Glutamatergic neuron (in vitro differentiated cells): Measurements from ENCODE around the gene POLG. TPM values are rescaled to one million over a fixed set of nuclear protein-coding genes. Genes with fewer than 3 reads are reported as not detected.

Experiments used
- DNase-seq: peaks from one replicate; pipeline ENCODE4 v3.0.0; 2022
- H3K27ac Mint-ChIP-seq: one replicate; pipeline ENCODE4 v1.8.0; 2020; ENCODE audit warnings: mild to moderate bottlenecking, mixed read lengths, inconsistent platforms; ENCODE audit not compliant: unreplicated experiment
- H3K27me3 Mint-ChIP-seq: one replicate; pipeline ENCODE4 v1.8.0; 2020; ENCODE audit warnings: mild to moderate bottlenecking, moderate library complexity, mixed read lengths, inconsistent platforms; ENCODE audit not compliant: unreplicated experiment
- H3K36me3 Mint-ChIP-seq: one replicate; pipeline ENCODE4 v1.8.0; 2020; ENCODE audit warnings: mild to moderate bottlenecking, mixed read lengths, inconsistent platforms; ENCODE audit not compliant: unreplicated experiment
- H3K4me1 Mint-ChIP-seq: one replicate; pipeline ENCODE4 v1.8.0; 2020; ENCODE audit warnings: mild to moderate bottlenecking, low read depth, mixed read lengths, inconsistent platforms; ENCODE audit not compliant: unreplicated experiment
- H3K4me3 Mint-ChIP-seq: one replicate; pipeline ENCODE4 v1.8.0; 2020; ENCODE audit warnings: mild to moderate bottlenecking, mixed read lengths, inconsistent platforms; ENCODE audit not compliant: unreplicated experiment
- H3K9me3 Mint-ChIP-seq: one replicate; pipeline ENCODE4 v1.8.0; 2020; ENCODE audit warnings: mild to moderate bottlenecking, moderate library complexity, mixed read lengths, inconsistent platforms; ENCODE audit not compliant: unreplicated experiment
- total RNA-seq: library from RNA; stranded (reverse); fragmentation: NEBNext Ultra II Directional; extraction: Animal tissue kit (Norgen Biotek cat#: 25700); gene quantifications from one replicate; pipeline ENCODE4 v1.2.1, GENCODE V29; 2021; ENCODE audit not compliant: unreplicated experiment
- TF ChIP-seq, protein P1 (sequence below): fragments of 200-600 bp; sonication (generic); IDR thresholded peaks from one replicate; pipeline ENCODE4 v1.5.0; 2021; ENCODE audit not compliant: partially characterized antibody, unreplicated experiment

The POLG gene
- total RNA-seq, 1 donor from 2014 or later = 55.4 TPM

DNA sequence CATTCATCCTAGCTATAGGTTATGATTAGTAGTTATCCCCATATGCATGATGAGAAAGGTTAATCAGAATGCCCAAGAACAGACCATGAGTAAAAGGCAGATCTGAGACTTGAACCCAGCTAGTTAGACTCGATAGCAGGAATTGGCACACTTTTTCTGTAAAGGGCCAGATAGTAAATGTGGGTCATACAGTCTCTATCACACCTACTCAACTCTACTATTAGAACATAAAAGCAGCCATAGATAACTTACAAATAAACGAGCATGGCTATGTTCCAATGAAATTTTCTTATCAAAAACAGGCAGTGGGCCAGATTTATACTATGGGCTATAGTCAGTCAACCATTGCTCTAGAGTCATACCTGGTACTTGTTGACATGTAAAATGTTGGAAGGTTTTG, 24.6 kb downstream of the POLG start:
- Mint-ChIP-seq H3K27me3 (no peaks in the 10 kb centered on the region), H3K27ac (no peak overlapping the region), H3K9me3 (no peaks in the 10 kb centered on the region), H3K4me3 (no peak overlapping the region), H3K36me3 (no peaks in the 10 kb centered on the region), H3K4me1 (no peaks in the 10 kb centered on the region)
- TF ChIP-seq, protein P1, sequence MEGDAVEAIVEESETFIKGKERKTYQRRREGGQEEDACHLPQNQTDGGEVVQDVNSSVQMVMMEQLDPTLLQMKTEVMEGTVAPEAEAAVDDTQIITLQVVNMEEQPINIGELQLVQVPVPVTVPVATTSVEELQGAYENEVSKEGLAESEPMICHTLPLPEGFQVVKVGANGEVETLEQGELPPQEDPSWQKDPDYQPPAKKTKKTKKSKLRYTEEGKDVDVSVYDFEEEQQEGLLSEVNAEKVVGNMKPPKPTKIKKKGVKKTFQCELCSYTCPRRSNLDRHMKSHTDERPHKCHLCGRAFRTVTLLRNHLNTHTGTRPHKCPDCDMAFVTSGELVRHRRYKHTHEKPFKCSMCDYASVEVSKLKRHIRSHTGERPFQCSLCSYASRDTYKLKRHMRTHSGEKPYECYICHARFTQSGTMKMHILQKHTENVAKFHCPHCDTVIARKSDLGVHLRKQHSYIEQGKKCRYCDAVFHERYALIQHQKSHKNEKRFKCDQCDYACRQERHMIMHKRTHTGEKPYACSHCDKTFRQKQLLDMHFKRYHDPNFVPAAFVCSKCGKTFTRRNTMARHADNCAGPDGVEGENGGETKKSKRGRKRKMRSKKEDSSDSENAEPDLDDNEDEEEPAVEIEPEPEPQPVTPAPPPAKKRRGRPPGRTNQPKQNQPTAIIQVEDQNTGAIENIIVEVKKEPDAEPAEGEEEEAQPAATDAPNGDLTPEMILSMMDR = no peak
- DNase-seq = no peak

DNA sequence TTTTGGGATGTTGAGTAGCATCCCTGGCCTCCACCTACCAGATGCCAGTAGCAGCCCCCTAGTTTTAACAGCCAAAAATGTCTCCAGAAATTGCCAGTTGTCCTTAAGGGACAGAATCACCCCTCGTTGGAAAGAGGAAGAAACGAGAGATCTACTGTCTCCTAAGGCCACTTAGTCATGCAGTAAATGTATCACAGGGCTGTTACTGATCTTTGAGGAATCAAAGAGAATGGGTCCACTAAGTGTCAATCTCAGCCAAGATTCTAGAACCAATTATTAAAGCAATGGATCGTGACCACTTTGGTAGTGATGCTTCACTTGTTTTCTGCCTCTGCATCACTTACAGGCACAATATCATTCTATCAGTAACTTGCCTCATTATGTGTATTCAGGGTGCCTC, 26.4 kb downstream of the POLG start:
- H3K4me3 Mint-ChIP-seq = no peak overlapping the region
- no peaks in the 10 kb centered on the region for H3K9me3 Mint-ChIP-seq
- no peak overlapping the region for H3K27ac Mint-ChIP-seq
- TF ChIP-seq, protein P1 = no peak
- no peaks in the 10 kb centered on the region for H3K36me3 Mint-ChIP-seq
- DNase-seq = no peak
- no peaks in the 10 kb centered on the region for H3K4me1 Mint-ChIP-seq
- H3K27me3 Mint-ChIP-seq = peaks cover under 1% of the 10 kb centered on the region

DNA sequence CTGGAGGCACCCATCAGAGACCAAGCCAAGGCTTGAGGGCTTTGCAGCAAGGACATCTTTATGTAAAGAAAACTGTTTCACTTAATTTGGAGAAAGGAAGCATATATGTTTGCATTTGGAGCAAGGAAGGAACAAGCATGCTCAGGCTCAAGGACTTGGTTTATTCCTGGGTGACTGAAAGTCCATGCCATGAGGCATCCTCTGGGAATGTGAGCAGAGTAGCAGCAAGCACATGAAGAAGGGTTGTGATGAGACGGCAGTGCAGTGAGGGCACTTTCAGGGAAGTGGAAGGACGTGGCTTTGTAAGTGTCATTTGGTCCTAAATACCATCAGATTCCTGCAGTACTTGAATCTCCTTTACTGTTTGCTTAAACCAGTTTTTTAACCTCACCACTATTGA, 26.8 kb downstream of the POLG start:
- no peaks in the 10 kb centered on the region for H3K9me3 Mint-ChIP-seq
- H3K36me3 Mint-ChIP-seq = no peaks in the 10 kb centered on the region
- no peak overlapping the region for H3K27ac Mint-ChIP-seq
- H3K27me3 Mint-ChIP-seq = peaks cover 2% of the 10 kb centered on the region
- DNase-seq = no peak
- H3K4me3 Mint-ChIP-seq = no peak overlapping the region
- TF ChIP-seq, protein P1 = no peak
- H3K4me1 Mint-ChIP-seq = no peaks in the 10 kb centered on the region

DNA sequence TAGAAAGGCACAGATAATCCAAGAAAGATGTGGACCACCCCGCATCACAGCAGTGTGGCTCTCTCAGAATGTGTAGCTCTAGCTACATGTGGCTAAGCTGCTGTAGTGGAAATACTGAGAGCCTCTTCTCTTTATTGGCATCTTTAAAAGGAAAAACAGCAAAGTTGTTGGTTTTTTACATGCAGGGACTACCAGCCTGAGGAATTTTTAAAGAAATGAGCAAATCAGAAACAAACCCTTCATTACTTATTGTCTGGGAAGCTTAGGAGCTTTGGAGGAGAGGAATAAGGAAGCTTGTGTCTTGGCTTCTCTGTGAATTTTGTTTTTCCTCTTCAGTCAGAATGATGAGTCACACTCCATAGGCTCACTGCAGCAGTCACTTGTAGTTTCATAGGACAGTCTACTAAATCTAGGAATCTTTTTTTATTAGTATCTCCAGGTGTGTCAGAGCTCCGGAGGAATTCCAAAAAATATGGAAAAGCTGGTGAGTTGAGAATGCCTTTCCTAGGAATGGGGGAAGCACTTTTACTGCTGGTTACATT, 27.5 kb downstream of the POLG start:
- H3K4me3 Mint-ChIP-seq = no peak overlapping the region
- H3K27ac Mint-ChIP-seq = no peak overlapping the region
- no peaks in the 10 kb centered on the region for H3K36me3 Mint-ChIP-seq
- DNase-seq = no peak
- TF ChIP-seq, protein P1 = no peak
- H3K4me1 Mint-ChIP-seq = no peaks in the 10 kb centered on the region
- H3K27me3 Mint-ChIP-seq = peaks cover 2% of the 10 kb centered on the region
- H3K9me3 Mint-ChIP-seq = no peaks in the 10 kb centered on the region

DNA sequence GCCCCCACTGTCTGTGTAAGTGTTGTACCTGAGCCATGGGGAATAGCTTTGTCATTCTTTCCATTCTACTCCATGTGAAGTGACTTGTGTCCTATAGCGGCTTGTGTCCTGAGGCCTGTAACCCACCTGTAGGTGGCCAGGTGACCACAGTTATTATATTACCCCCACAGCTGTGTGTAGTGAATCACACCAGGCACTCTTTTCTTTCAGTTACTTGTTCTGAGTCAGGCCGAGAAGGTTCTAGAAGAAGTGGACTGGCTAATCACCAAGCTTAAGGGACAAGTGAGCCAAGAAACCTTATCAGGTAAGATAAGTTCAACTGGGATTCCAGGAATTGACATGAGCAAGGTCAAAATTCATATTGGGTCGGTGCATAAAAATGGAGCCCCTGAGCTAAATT, 29.2 kb downstream of the POLG start:
- TF ChIP-seq, protein P1 = no peak
- H3K27me3 Mint-ChIP-seq = peaks cover 2% of the 10 kb centered on the region
- H3K9me3 Mint-ChIP-seq = no peaks in the 10 kb centered on the region
- no peak overlapping the region for H3K27ac Mint-ChIP-seq
- no peak overlapping the region for H3K4me3 Mint-ChIP-seq
- H3K36me3 Mint-ChIP-seq = no peaks in the 10 kb centered on the region
- no peaks in the 10 kb centered on the region for H3K4me1 Mint-ChIP-seq
- no peak for DNase-seq
